BE2C (cell line): ENCODE measurements around the gene CCR6.
"Not testable (repeated sequence)": the region's sequence is repeated elsewhere in the genome, so short reads cannot be mapped to it uniquely, and the experiment has no call there.

ENCODE experiments used
- DNase-seq: peaks from one replicate; pipeline ENCODE4 v3.0.0-alpha.2; 2020
- H3K27me3 ChIP-seq: fragments of 250-450 bp; sonication (Bioruptor Pico); 2 replicates; pipeline ENCODE4 v1.5.1; 2020; ENCODE audit warnings: mild to moderate bottlenecking
- H3K36me3 ChIP-seq: fragments of 250-450 bp; sonication (Bioruptor Pico); 2 replicates; pipeline ENCODE4 v1.5.1; 2020; ENCODE audit warnings: mild to moderate bottlenecking
- H3K4me1 ChIP-seq: fragments of 250-450 bp; sonication (Bioruptor Pico); 2 replicates; pipeline ENCODE4 v1.5.1; 2020
- H3K4me3 ChIP-seq: 2 replicates; pipeline ENCODE4 v1.5.1; 2011; ENCODE audit warnings: low read depth, low read length
- H3K9me3 ChIP-seq: fragments of 250-450 bp; sonication (Bioruptor Pico); 2 replicates; pipeline ENCODE4 v1.5.1; 2020

Gene CCR6

GRCh38 chr6:167178896-167179655 lies 56.2 kb downstream of the CCR6 start:
- DNase-seq, H3K36me3 ChIP-seq, H3K27me3 ChIP-seq, H3K9me3 ChIP-seq, H3K4me3 ChIP-seq, H3K4me1 ChIP-seq: not testable (repeated sequence)

DNA sequence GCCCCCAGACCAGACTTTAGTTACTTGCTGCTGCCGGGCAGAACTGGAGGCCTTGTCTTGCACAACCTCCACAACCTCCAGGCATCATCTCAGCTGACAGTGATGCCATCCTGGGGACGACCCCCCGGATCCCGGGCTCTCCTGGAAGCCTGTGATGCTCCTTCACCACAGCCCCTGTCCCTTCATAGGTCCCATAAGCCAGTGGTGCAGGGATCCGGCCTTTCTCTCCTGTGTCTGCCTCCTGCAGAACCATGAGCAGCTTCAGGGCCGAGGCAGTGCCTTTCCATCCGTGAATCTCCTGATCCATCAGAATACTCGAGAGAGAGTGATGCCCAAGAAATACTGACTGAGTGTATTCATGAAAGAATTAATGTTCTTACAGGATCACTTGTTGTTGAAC lies 57.2 kb downstream of the CCR6 start:
- not testable (repeated sequence) for H3K4me3 ChIP-seq, H3K4me1 ChIP-seq, H3K27me3 ChIP-seq, H3K9me3 ChIP-seq, H3K36me3 ChIP-seq, DNase-seq

DNA sequence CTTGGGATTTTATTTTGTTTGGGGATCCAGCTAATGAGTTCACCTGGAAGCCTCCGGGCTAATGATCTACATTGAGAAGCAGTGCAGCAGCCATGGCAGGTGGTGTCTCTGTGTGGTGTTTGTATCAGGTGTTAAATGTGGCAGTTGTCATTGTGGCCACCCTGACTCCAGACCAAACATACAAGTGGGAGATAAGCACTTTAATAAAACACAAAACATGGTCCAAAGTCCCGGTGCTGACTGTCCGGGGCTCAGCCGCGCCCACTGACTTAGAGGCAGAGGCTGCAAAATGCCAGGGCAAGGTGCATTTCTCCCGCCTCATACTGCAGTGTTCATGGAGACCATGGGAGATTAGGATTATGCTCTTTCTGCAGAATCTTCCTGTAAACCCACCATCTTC lies 58.5 kb downstream of the CCR6 start:
- H3K9me3 ChIP-seq, H3K4me1 ChIP-seq, DNase-seq: not testable (repeated sequence)

GRCh38 chr6:167182913-167183314 lies 60.0 kb downstream of the CCR6 start:
- not testable (repeated sequence) for H3K36me3 ChIP-seq

More for the DNA sequence above, 58.5 kb downstream of the CCR6 start:
- H3K36me3 ChIP-seq, H3K27me3 ChIP-seq, H3K4me3 ChIP-seq: not testable (repeated sequence)

DNA sequence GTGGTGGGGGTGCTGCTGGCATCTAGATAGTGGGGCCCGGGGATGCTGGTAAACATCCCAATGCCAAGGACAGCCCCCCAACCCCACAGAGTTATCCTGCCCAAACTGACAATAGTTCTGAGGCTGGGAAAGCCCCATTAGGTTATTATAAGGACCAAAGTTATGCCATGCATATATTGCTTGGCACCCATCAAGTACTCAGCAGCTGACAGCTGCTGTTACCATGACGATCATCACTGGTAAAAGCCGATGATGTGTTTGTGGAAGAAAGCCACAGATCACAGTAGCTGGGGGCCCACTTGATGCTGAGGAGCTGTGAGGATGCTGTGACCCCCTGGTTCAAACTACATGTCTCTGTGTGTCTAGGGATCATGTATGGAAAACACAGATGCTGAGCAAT lies 62.2 kb downstream of the CCR6 start:
- not testable (repeated sequence) for H3K36me3 ChIP-seq, DNase-seq, H3K4me1 ChIP-seq, H3K27me3 ChIP-seq, H3K4me3 ChIP-seq, H3K9me3 ChIP-seq

More at GRCh38 chr6:167182913-167183314, 60.0 kb downstream of the CCR6 start:
- H3K4me3 ChIP-seq, DNase-seq, H3K9me3 ChIP-seq, H3K27me3 ChIP-seq, H3K4me1 ChIP-seq: not testable (repeated sequence)

DNA sequence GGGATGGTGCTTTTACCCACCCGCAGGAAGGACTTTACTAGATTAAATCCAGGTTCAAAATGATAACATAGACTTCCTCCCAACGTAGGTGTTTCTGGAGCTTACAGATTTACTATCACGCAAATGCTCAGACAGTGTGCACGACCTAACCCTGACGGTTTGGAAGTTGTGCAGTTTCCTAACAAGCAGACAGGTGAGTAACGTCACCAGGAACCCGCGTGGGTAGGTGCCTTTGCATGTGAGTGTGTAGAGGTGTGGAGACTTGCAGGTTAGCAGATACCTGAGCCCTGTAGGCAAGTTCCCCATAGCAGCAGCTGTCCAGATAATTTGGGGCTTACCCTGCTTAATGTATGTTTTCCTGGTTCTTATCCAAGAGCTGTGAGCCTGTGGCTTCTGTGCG lies 64.4 kb downstream of the CCR6 start:
- not testable (repeated sequence) for H3K4me1 ChIP-seq, DNase-seq, H3K36me3 ChIP-seq, H3K27me3 ChIP-seq, H3K4me3 ChIP-seq, H3K9me3 ChIP-seq
